ENCODE results near the gene SLU7. TPM values are rescaled to one million over a fixed set of nuclear protein-coding genes. Genes with fewer than 3 reads are reported as not detected.
A peak's percentile ranks its signal among the peaks of the same experiment; 100 is the strongest.

SLU7 gene
- polyA plus RNA-seq, 2 donors, result 22.8 to 23.9 TPM

- Histone ChIP-seq H3K4me3 (ENCODE audit: low read depth in 1 of 2, low read length in 2 of 2) (no peak overlapping the region), H3K27ac (ENCODE audit: low read depth in 2 of 2, low read length in 1 of 2) (no peak overlapping the region), H3K36me3 (ENCODE audit: control insufficient read depth in 2 of 2, insufficient read depth in 2 of 2, low read length in 1 of 2) (no peaks in the 10 kb centered on the region), H3K27me3 (ENCODE audit: control insufficient read depth in 1 of 2, insufficient read depth in 2 of 2, low read length in 2 of 2) (no peaks in the 10 kb centered on the region), H3K9me3 (ENCODE audit: control insufficient read depth in 2 of 2, insufficient read depth in 1 of 2, low read depth in 1 of 2, low read length in 1 of 2) (no peaks in the 10 kb centered on the region), H3K4me1 (ENCODE audit: control insufficient read depth in 2 of 2, insufficient read depth in 2 of 2, low read length in 1 of 2) (no peaks in the 10 kb centered on the region)
- 70 to 85% methylated on average over 2 of the region's 2 CpGs for WGBS, 2 donors
Observed at GRCh38 chr5:160375701-160376100, 43.2 kb downstream of the SLU7 start.

DNA sequence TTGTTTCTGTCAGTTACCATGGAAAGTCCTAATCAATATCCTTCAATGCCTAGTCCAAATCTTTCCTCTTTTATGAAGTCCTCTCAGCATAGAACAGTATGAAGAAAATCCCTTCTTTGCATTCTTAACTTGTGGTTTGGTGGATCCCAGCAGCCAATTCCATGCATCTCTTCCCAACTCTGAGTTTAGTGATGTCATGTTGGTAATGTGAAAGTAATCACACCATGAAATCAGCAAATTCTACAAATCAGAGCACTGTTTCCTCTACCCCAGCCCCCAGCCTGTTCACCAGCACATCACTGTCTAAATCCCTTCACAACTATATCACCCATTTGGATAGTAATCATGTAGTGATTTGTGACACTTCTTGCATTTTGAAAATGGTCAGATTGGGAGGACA is 43.7 kb downstream of the SLU7 start:
- H3K36me3 ChIP-seq (ENCODE audit: control insufficient read depth in 2 of 2, insufficient read depth in 2 of 2, low read length in 1 of 2), result no peaks in the 10 kb centered on the region
- no peaks in the 10 kb centered on the region for H3K27me3 ChIP-seq (ENCODE audit: control insufficient read depth in 1 of 2, insufficient read depth in 2 of 2, low read length in 2 of 2)
- H3K27ac ChIP-seq (ENCODE audit: low read depth in 2 of 2, low read length in 1 of 2), result no peak overlapping the region
- H3K9me3 ChIP-seq (ENCODE audit: control insufficient read depth in 2 of 2, insufficient read depth in 1 of 2, low read depth in 1 of 2, low read length in 1 of 2), result no peaks in the 10 kb centered on the region
- H3K4me3 ChIP-seq (ENCODE audit: low read depth in 1 of 2, low read length in 2 of 2), result no peak overlapping the region
- H3K4me1 ChIP-seq (ENCODE audit: control insufficient read depth in 2 of 2, insufficient read depth in 2 of 2, low read length in 1 of 2), result no peaks in the 10 kb centered on the region

DNA sequence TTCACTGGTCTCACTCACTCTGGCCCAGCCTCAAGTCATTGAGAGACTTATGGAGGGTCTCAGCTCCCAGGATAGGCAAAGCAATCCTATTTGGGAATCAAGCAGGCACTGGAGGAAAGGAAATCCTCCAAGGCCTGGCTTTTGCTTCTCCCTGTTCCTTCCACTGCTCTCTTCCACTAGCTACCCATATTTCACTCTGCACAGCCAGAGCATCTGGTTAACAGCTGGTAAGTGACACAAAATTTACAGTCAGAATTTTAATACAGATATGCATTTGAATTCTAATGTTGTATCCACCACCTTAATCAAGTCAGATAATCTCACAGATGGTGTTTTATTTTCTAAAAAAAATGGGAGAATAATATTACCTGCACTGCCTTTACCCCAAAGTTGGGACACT is 47.6 kb downstream of the SLU7 start:
- Histone ChIP-seq H3K36me3 (ENCODE audit: control insufficient read depth in 2 of 2, insufficient read depth in 2 of 2, low read length in 1 of 2) (no peaks in the 10 kb centered on the region), H3K4me3 (ENCODE audit: low read depth in 1 of 2, low read length in 2 of 2) (no peak overlapping the region), H3K27me3 (ENCODE audit: control insufficient read depth in 1 of 2, insufficient read depth in 2 of 2, low read length in 2 of 2) (no peaks in the 10 kb centered on the region), H3K9me3 (ENCODE audit: control insufficient read depth in 2 of 2, insufficient read depth in 1 of 2, low read depth in 1 of 2, low read length in 1 of 2) (no peaks in the 10 kb centered on the region), H3K4me1 (ENCODE audit: control insufficient read depth in 2 of 2, insufficient read depth in 2 of 2, low read length in 1 of 2) (no peaks in the 10 kb centered on the region), H3K27ac (ENCODE audit: low read depth in 2 of 2, low read length in 1 of 2) (no peak overlapping the region)

- Histone ChIP-seq H3K4me3 (ENCODE audit: low read depth in 1 of 2, low read length in 2 of 2) (peak overlapping the region; percentile 46 to 50), H3K4me1 (ENCODE audit: control insufficient read depth in 2 of 2, insufficient read depth in 2 of 2, low read length in 1 of 2) (no peaks in the 10 kb centered on the region), H3K27me3 (ENCODE audit: control insufficient read depth in 1 of 2, insufficient read depth in 2 of 2, low read length in 2 of 2) (no peaks in the 10 kb centered on the region), H3K9me3 (ENCODE audit: control insufficient read depth in 2 of 2, insufficient read depth in 1 of 2, low read depth in 1 of 2, low read length in 1 of 2) (no peaks in the 10 kb centered on the region), H3K27ac (ENCODE audit: low read depth in 2 of 2, low read length in 1 of 2) (no peak overlapping the region), H3K36me3 (ENCODE audit: control insufficient read depth in 2 of 2, insufficient read depth in 2 of 2, low read length in 1 of 2) (no peaks in the 10 kb centered on the region)
- 28 to 45% methylated on average over 12 of the region's 12 CpGs for WGBS, 2 donors
Observed at GRCh38 chr5:160370713-160371034, 48.2 kb downstream of the SLU7 start.

DNA sequence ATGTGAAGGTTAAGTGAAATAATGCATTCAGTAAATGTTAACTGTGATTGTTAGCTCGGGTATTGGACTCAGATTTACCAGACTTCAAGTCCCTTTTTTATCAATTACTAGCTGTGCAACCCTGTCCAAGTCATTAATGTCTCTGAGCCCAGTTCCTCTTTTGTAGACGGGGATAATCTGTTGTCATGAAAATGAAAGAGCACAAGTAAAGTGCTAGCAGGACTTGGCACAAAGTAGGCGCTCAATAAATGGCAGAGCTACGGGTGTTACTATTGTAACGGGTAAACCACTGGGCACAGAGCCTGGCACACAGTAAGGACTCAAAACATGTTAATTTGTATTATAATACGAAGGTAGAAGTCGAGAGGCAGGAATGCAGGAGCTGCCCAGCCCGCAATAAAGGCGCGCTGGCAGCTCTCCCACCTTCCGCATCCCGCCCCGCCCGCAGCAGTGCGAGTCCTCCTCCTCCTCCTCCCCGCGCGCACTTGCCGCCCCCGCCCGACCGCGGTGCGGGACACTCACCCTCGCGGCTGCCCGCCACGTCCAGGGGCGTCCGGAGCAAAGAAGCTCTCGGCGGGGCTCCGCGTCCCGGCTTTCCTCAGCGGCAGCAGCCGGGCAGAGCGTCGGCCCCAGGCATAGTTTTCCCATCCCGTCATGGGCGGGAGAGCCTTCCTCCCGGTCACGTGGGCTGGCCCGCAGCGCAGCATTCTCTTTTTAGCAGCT is 48.7 kb downstream of the SLU7 start, which contains the start of gene C1QTNF2:
Gene C1QTNF2, minus strand, starts transcription at position 637 of the 723 bp plus-strand sequence. CDS start 15,615 bp downstream, outside the sequence.
- Histone ChIP-seq H3K4me3 (ENCODE audit: low read depth in 1 of 2, low read length in 2 of 2) (peak within 1 kb of the TSS; percentile 46 to 50), H3K4me1 (ENCODE audit: control insufficient read depth in 2 of 2, insufficient read depth in 2 of 2, low read length in 1 of 2) (no peaks in the 10 kb centered on the region), H3K36me3 (ENCODE audit: control insufficient read depth in 2 of 2, insufficient read depth in 2 of 2, low read length in 1 of 2) (no peaks in the 10 kb centered on the region), H3K27me3 (ENCODE audit: control insufficient read depth in 1 of 2, insufficient read depth in 2 of 2, low read length in 2 of 2) (no peaks in the 10 kb centered on the region), H3K9me3 (ENCODE audit: control insufficient read depth in 2 of 2, insufficient read depth in 1 of 2, low read depth in 1 of 2, low read length in 1 of 2) (no peaks in the 10 kb centered on the region), H3K27ac (ENCODE audit: low read depth in 2 of 2, low read length in 1 of 2) (peak within 1 kb of the TSS; percentile 10 to 65)
- 2 to 3% methylated on average over 25 to 45 of the region's 45 CpGs for WGBS, 2 donors

GRCh38 chr5:160367885-160368284 is 51.0 kb downstream of the SLU7 start:
- H3K4me3 ChIP-seq (ENCODE audit: low read depth in 1 of 2, low read length in 2 of 2), result no peak overlapping the region
- 93% methylated on average over 3 of the region's 3 CpGs for WGBS, 2 donors
- no peaks in the 10 kb centered on the region for H3K4me1 ChIP-seq (ENCODE audit: control insufficient read depth in 2 of 2, insufficient read depth in 2 of 2, low read length in 1 of 2)
- no peak overlapping the region for H3K27ac ChIP-seq (ENCODE audit: low read depth in 2 of 2, low read length in 1 of 2)
- H3K9me3 ChIP-seq (ENCODE audit: control insufficient read depth in 2 of 2, insufficient read depth in 1 of 2, low read depth in 1 of 2, low read length in 1 of 2), result no peaks in the 10 kb centered on the region
- H3K36me3 ChIP-seq (ENCODE audit: control insufficient read depth in 2 of 2, insufficient read depth in 2 of 2, low read length in 1 of 2), result no peaks in the 10 kb centered on the region
- H3K27me3 ChIP-seq (ENCODE audit: control insufficient read depth in 1 of 2, insufficient read depth in 2 of 2, low read length in 2 of 2), result no peaks in the 10 kb centered on the region

GRCh38 chr5:160367261-160367660 is 51.6 kb downstream of the SLU7 start:
- Histone ChIP-seq H3K36me3 (ENCODE audit: control insufficient read depth in 2 of 2, insufficient read depth in 2 of 2, low read length in 1 of 2) (no peaks in the 10 kb centered on the region), H3K4me1 (ENCODE audit: control insufficient read depth in 2 of 2, insufficient read depth in 2 of 2, low read length in 1 of 2) (no peaks in the 10 kb centered on the region), H3K27ac (ENCODE audit: low read depth in 2 of 2, low read length in 1 of 2) (no peak overlapping the region), H3K9me3 (ENCODE audit: control insufficient read depth in 2 of 2, insufficient read depth in 1 of 2, low read depth in 1 of 2, low read length in 1 of 2) (no peaks in the 10 kb centered on the region), H3K4me3 (ENCODE audit: low read depth in 1 of 2, low read length in 2 of 2) (no peak overlapping the region), H3K27me3 (ENCODE audit: control insufficient read depth in 1 of 2, insufficient read depth in 2 of 2, low read length in 2 of 2) (no peaks in the 10 kb centered on the region)
- 28 to 52% methylated on average over 2 of the region's 2 CpGs for WGBS, 2 donors

DNA sequence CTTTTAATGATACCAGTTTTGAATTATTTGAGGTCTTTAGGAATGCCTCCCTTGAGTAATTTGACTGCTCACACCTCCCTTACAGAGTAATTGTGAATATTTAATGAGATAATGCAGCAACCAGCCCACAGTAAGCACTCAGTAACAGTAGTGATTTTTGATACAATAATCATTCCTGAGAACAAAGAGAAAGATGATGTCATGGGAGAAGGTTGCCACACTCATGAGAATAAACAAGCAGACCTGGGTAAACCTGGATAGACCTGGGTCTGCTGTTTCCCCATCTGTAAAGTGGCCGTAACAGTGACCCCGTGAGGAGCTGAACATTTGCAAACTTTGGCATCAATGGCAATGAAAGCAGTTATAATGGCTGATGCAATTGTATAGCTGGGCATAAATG is 52.7 kb downstream of the SLU7 start:
- H3K4me3 ChIP-seq (ENCODE audit: low read depth in 1 of 2, low read length in 2 of 2), result no peak overlapping the region
- H3K27ac ChIP-seq (ENCODE audit: low read depth in 2 of 2, low read length in 1 of 2), result no peak overlapping the region
- H3K36me3 ChIP-seq (ENCODE audit: control insufficient read depth in 2 of 2, insufficient read depth in 2 of 2, low read length in 1 of 2), result no peaks in the 10 kb centered on the region
- no peaks in the 10 kb centered on the region for H3K27me3 ChIP-seq (ENCODE audit: control insufficient read depth in 1 of 2, insufficient read depth in 2 of 2, low read length in 2 of 2)
- 91 to 98% methylated on average over 2 of the region's 2 CpGs for WGBS, 2 donors
- no peaks in the 10 kb centered on the region for H3K9me3 ChIP-seq (ENCODE audit: control insufficient read depth in 2 of 2, insufficient read depth in 1 of 2, low read depth in 1 of 2, low read length in 1 of 2)
- H3K4me1 ChIP-seq (ENCODE audit: control insufficient read depth in 2 of 2, insufficient read depth in 2 of 2, low read length in 1 of 2), result no peaks in the 10 kb centered on the region

- Histone ChIP-seq H3K4me1 (ENCODE audit: control insufficient read depth in 2 of 2, insufficient read depth in 2 of 2, low read length in 1 of 2) (no peaks in the 10 kb centered on the region), H3K4me3 (ENCODE audit: low read depth in 1 of 2, low read length in 2 of 2) (no peak overlapping the region), H3K27me3 (ENCODE audit: control insufficient read depth in 1 of 2, insufficient read depth in 2 of 2, low read length in 2 of 2) (no peaks in the 10 kb centered on the region), H3K36me3 (ENCODE audit: control insufficient read depth in 2 of 2, insufficient read depth in 2 of 2, low read length in 1 of 2) (no peaks in the 10 kb centered on the region), H3K27ac (ENCODE audit: low read depth in 2 of 2, low read length in 1 of 2) (peak overlapping the region in 1 of 2 donors; percentile 40), H3K9me3 (ENCODE audit: control insufficient read depth in 2 of 2, insufficient read depth in 1 of 2, low read depth in 1 of 2, low read length in 1 of 2) (no peaks in the 10 kb centered on the region)
- WGBS, 2 donors, result 75 to 80% methylated on average over 13 of the region's 13 CpGs
Observed at GRCh38 chr5:160363660-160364395, 55.1 kb downstream of the SLU7 start.

DNA sequence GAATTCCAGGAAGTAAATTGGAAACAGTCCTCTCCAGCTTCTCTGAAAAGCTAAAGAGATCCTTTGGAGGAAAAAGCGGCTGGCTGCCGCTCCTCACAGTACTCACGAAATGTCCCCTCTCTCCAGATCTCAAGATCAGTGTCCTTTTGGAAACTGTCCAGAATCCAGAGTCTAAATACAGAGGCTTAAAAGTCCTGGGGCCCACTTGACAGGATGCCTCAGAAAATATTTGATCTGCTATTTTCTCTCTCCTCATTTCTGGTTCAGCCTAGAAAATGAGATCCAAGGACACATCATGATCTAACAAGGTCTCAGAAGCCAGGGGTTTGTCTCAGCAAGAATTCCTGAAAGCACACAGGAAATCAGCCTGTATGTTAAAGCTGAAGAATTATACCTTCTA is 55.7 kb downstream of the SLU7 start:
- H3K36me3 ChIP-seq (ENCODE audit: control insufficient read depth in 2 of 2, insufficient read depth in 2 of 2, low read length in 1 of 2), result no peaks in the 10 kb centered on the region
- WGBS, 2 donors, result 54 to 61% methylated on average over 3 of the region's 3 CpGs
- H3K27me3 ChIP-seq (ENCODE audit: control insufficient read depth in 1 of 2, insufficient read depth in 2 of 2, low read length in 2 of 2), result no peaks in the 10 kb centered on the region
- H3K4me3 ChIP-seq (ENCODE audit: low read depth in 1 of 2, low read length in 2 of 2), result no peak overlapping the region
- H3K27ac ChIP-seq (ENCODE audit: low read depth in 2 of 2, low read length in 1 of 2), result peak overlapping the region in 1 of 2 donors; percentile 40
- no peaks in the 10 kb centered on the region for H3K9me3 ChIP-seq (ENCODE audit: control insufficient read depth in 2 of 2, insufficient read depth in 1 of 2, low read depth in 1 of 2, low read length in 1 of 2)
- no peaks in the 10 kb centered on the region for H3K4me1 ChIP-seq (ENCODE audit: control insufficient read depth in 2 of 2, insufficient read depth in 2 of 2, low read length in 1 of 2)
